GM19452 (cell line): ENCODE data around the gene CCDC157.

Experiments
- ATAC-seq: cut with Tn5 transposase; IDR thresholded peaks from one replicate; pipeline ENCODE4 v1.9.1; 2021; ENCODE audit not compliant: unreplicated experiment

CCDC157 gene

DNA sequence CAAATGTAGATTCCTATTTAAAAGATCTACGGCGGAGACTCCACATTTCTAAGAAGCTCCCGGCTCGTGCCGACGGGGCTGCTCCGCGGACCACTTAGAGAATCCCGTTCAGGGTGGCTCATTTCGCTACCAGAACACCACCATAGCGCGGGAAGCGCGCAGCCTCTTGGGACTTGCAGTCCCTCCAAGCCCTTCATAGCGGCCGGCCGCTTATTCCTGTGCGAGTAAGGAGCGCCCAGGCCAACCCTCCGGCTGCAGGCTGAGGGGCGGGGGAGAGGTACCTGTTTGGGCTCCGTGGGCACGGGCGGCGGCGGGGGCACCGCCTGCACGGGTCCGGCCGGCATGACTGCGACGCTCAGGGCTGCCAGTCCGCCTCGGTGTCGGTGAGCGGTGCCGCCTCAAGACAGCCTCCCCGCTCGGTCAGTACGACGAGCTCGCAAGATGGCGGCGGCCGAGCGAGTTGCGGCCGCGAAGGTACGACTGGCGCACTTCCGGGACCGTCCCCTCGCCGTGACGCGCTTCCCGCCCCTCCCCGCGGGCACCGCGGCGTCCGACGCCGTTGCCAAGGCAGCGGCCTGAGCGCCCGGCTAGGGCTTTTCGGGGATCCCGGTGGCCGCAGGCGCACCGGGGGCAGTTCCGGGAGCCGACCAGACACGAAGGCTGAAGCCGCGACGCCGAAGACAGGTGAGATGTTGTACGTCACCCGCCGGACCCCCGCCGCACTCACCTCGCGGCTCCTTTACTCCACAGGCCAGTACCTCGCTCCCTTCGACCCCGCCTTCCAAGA lies at the start of gene CCDC157, which contains the start of gene SF3A1:
CCDC157 (plus strand) TSS at position 559 of the 787 bp plus-strand sequence. CDS start 8,994 bp downstream, outside the sequence.
SF3A1 (minus strand) TSS at position 446 of the 787 bp plus-strand sequence; CDS start at position 344, 102 bp downstream.
- ATAC-seq = peak; percentile 91

DNA sequence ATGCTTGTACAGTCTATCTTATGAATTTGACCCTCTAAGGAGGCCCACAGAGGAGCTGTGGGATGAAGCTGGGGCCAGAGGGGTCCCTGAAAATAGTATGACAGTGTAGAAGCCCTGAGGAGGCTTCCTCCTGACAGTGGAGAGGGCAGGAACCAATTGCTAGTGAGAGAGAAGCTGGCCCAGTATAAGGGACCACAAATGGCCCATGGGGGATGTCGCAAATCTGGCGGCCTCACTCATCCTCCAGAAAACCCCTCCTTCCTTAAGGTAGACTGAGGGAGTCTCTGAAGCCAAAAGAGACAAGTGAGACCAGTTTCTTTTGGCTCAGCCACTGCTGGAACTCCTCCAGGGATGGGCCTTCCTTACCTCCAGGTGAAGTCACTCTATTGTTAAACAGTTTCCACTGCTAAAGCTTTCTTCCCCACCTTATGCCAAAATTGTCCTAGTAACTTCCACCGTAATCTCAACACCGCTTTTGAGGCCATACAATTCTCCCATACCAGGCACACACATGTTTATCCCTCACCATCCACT lies 49.7 kb upstream of the CCDC157 start:
- ATAC-seq = no peak

DNA sequence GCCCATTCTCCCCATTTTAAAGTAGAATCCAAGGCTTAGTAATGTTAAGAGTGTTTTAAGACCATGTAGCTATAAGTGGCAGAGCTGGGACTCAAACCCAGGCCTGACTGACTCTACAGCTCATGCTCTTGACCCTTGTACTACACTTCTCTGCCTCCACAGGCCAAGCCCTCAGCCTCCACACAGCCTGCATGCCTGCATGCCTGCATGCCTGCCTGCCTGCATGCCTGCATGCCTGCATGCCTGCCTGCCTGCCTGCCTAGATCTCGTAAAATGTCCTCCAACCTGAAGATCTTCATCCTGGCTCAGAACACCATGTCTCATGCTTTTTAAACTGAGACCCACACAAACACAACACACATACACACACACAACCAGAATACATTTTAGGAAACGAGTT lies 48.7 kb upstream of the CCDC157 start:
- ATAC-seq = no peak

DNA sequence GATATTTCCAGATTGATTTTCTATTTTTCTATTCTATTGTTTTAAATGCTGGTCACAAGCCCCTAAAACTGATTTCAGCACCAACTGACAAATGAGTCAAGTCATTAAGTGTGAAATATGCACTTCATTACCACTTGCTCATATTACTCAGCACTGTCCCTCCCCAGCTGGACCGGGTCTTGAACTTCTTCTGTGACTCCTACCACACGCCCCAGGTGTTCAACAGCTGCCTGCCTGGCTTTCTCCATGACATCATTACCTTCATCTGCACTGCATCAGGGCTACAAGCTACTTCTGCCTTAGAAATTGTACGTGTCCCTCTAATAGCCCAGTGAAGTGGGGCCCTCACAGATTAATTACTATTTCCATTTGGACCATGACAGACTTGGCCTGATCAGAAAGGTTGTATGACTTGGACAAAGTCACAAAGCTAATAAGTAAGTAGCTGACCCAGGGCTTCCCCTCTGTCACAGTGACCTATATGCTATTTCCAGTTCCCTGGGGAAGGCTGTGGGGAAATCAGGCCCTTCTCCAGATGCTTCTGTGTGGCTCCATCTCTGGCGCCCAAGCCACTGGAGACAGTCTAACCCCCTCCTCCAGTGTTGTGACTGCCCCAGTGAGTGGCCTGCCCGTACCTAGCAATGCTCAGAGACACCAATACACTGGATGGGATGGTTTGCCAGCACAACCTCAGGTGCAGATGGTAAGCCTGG lies 48.1 kb upstream of the CCDC157 start:
- peak; percentile 35 for ATAC-seq

DNA sequence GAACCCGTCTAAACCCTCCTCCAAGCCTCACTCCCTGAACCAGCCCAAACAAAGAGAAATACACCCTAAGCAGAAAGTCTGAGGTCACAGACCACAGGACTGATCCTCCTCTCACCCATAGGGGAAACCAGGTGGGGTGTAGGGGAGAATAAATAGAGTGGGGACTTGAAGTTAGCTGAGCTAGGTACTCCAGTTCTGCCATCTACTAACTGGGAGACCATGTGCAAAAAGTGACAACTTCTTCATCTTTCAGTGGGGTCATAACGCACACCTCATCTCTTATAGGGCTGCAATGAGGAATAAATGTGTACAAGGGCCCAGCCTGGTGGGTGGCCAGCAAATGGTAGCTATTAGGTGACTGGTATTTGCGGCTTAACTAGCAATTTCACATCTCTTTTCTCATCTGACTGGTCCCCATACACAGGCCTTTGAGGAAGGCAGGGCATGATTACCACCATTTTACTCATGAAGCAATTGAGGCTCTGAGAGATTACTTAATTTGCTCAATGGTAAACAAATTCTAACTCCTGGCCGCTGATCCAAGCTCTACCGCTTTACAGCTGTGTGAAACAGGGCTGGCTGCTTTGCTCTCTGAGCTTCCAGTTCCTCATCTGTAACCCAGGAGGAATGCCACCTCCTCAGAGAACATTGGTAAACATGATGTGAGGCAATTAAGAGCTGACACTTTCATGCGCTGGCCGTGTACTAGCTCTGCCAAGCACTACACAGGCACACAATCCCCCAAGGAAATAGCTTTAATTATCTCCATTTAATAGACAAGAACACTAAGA lies 46.7 kb upstream of the CCDC157 start:
- ATAC-seq = no peak

DNA sequence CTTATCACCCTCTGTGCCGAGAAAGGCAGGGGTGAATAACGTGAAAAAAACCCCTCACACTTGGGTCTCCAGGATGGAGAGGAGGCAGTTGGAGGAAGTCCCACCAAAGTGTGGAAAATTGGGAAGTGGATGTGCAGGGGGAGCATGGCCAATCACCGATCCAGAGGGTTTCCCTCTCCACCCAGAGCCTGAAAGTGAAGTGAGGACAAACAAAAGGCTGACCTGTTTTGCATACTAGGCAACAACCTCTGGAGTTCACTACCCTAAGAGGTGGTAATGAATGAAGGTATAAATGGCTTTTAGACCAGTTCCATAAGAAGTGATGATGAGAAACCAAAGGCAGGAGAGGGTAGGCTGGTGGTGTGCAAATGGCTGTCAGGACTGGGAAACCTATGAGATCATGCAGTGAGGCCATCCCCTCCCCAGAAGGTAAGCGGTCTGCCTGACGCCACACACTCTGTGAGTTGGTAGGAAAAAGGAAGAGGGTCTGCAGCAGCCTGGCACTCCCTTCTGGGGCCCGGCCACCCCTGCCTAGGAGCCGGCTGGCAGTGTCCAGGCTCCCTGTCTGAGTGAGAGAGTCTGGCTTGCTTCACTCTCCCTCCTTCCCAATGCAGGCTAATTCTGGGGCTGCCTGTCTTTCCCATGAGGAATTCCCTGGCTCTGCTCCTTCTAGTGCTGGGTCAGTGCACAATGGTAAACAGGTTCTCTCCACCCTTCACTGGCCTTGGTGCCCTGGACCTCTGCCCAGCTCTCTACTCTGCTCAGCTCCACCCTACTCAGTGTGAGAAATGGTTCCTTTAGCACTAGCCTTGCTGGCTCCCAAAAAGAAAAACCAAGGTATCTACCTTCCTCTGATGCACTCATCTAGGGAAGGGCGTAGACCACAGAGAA lies 45.7 kb upstream of the CCDC157 start:
- ATAC-seq = no peak

DNA sequence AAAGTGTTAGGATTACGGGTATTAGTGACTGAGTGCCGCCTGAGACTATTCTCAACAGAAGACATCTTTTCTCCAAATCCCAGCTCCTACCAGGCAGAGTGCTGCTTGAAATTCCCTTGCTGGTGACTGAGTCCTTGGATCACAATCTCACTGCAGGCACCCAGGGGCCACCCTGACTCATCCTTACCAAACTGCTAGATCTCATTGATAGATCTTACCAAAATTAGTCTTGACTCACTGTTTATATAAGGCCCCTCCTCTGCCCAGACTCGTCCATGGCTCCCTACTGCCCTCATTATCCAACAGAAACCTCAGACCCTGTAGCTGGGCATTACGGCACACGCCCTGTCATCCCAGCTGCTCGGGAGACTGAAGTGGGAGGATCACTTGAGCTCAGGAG lies 44.8 kb upstream of the CCDC157 start:
- ATAC-seq = no peak

DNA sequence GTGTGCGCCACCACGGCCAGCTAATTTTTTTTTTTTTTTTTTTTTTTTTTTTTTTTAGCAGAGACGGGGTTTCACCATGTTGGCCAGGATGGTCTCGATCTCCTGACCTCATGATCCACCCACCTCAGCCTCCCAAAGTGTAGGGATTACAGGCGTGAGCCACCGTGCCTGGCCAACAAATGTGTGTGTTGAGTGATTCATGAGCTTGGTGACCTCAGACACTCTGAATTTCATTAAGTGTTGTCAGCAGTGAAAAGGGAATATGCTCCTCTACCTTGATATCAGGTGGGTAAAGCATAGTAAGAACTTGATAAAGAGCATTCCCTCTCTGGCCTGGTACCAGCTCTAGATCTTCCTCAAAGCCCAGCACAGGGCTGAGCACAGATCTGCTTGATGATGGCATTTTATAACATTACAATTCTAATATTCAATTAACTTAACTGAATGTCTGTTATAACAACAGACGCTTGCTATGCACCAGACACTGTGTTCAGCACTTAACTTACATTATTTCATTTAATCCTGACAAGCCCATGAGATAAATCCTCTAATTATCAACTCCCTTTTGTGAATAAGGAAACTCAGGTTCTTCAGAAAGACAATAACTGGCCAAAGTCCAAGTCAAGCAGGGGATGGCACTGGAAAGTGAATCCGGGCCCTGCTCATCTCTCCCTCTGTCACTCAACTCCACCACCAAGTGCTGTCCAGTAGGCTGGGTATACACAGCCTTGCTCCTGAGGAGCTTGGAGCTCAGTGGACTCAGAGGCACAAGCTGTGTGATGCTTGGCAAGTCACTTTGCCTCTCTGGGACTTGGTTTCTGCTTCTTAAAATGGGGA lies 43.1 kb upstream of the CCDC157 start:
- ATAC-seq = no peak

DNA sequence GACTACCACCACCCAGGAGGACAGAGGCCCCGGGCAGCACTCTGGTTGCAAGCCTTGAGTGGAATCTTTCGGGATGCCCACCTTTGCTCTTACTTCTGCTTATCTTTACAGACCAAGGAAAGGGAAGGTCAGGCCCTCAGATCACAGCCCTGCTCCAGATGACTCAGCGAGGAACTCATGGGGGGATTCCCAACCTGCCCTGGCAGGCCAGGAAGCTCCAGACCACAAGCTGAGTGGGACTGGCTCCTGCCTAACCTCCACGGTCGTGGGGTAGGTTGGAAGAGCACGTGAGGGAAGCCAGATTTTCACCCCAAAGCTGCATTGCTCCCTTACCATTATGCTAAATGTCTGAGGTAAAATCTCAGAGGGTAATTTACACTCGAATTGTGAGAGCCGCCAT lies 41.9 kb upstream of the CCDC157 start:
- no peak for ATAC-seq

DNA sequence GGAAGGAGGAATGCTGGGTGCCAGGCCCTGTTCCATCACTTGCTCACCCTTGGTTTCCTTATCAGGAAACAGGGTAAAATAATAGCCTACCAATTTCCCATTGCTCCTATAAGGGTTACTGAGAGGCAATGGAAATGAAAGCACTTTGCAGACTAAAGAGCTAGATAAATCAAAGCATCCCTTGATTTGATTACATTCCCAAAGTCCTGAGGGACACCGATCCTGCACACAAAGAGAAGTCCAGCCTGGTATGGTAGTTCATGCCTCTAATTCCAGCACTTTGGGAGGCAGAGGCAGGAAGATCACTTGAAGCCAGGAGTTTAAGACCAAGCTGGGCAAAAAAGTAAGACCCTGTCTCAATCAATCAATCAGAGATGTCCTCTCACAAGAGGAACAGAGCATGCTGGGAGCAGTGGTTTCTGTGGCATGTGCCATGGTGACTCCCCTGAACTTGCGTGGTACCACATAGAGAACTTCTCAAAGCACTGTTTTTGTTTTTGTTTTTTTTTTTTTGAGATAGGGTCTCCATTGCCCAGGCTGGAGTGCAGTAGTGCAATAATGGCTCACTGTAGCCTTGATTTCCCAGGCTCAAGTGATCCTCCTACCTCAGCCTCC lies 40.7 kb upstream of the CCDC157 start:
- no peak for ATAC-seq

DNA sequence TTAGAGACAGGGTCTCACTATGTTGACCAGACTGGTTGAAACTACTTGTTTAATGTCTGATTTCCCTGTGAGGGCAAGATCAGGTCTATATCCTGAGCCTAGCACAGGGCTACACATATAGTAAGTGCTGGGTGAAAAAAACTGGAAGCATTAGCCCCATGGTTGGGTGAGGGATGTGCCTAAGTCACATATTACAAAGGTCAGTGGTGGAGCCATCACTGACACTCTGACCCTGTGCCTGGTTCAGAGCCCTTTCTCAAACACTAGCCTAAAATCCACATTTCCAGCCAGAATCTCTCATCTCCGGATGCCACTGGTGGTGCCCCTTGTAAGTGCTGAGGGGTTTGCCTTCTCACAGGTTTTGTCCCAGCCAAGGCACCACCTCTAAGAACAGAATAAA lies 39.0 kb upstream of the CCDC157 start:
- ATAC-seq = no peak

DNA sequence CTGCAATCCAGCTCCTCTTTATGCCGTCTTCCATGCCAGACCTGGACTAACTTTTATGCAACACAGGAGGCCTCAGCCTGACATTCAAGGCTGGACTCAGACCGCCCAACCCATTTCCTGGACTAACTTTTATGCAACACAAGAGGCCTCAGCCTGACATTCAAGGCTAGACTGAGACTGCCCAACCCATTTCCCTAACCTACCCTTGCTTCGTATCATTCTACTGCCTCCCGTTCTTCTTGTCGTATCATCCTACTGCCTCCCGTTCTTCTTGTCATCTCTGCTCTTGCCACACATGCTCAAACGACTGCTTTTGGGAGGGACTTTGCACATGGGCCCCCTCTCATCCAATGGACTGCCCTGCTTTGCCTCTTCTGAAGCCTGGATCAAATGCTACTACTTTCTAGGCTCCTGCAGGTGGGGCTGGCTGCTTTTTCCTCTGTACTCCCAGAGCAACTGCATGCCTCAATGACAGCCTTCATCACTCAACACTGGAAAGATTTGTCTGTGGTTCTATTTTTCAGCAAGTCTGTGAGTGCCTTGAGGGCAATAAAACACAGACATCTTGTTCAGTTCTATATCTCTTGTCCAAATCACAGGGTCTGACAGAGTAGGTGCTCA lies 37.9 kb upstream of the CCDC157 start:
- ATAC-seq = no peak

DNA sequence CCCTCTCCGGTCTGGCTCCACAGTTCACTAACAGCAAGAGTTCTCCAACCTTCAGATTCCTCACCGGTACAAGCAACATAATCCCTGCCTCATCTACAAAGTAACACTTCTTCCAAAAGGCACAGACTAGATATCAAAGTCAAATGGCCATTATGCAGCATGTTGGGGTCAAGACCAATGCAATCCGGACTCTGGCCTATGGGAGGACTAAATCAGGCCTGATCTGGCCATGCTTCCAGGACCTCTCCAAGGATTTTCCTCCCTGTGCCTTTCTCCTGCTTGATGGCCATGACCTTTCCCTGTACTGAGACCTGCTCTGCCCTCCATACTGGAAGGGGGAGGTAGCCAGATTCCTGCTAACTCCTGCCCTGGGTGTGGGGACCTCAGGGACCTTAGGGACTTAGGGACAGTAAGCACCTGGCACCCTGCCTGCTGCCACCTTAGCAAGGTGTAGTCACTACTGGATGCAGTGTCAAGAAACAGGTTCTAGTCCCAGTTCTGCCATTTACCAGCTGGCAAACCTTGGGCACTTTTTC lies 36.7 kb upstream of the CCDC157 start:
- no peak for ATAC-seq

DNA sequence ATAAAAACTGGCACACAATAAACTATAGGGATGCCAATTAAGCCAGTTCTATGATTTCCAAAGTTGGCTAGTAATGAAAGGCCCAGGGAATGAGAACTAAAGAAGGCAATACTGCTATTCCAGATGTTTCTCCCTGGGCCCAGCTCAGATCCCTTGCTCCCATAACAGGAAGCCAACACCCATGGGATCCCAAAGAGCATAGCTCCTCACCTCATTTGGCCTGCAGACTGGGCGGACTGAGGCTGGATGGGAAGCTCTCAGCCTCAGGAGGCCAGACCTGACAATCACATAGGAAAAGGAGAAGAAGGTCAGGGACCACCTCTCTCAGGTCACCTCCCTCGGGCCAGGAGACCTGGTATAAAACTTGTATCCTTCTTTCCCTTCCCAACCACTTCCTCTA lies 35.3 kb upstream of the CCDC157 start:
- no peak for ATAC-seq

DNA sequence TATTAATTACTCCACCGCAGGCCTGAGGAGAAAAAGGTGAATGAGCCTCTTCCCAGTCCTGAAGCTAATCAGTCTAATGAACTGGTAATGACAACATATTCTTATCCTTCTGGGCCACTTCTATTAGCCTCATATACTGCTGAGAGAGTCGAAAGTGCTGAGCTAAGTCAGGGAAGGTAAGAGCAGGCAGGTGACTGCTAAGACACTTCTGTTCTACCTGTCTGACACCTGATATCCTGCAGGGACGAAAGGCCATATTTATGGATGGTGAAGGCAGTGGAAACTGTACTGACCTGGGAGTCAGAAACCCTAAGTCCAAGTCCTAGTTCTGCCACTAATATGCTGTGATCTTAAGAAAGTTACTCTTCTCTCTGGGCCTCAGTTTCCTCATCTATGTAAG lies 33.6 kb upstream of the CCDC157 start:
- ATAC-seq = no peak

DNA sequence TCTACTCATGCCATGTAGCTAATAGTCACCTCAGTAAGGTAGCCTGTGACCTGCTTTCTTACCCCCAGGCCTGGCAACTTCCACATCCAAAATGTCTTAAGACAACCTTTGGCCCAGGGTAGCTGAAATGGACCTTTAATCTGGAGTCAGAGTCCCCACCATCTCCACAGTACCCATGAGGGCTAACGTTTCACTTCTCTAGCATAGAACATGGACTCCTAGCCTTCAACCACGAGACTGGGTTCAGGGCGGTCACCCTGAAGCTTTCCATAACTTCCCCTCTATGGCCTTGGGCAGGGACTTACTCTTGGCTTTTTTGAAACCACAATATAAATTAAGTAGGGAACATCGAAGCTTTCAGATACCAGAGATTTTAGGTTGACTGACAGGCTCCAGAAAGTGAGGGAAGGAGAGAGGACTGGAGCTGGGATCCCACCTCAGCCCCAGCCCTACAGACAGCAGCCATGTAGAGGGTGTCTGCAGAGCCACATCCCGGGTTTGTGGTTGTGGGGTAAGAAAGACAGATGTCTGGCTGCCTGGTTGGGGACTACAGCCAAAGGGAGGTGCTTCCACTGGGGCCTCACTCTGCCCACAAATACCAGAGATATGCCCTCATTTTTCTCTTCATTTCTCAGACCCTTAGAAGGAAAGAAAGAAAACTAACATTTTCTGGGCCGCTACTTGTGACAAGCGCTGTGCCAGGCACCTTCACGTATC lies 32.6 kb upstream of the CCDC157 start:
- ATAC-seq = no peak

DNA sequence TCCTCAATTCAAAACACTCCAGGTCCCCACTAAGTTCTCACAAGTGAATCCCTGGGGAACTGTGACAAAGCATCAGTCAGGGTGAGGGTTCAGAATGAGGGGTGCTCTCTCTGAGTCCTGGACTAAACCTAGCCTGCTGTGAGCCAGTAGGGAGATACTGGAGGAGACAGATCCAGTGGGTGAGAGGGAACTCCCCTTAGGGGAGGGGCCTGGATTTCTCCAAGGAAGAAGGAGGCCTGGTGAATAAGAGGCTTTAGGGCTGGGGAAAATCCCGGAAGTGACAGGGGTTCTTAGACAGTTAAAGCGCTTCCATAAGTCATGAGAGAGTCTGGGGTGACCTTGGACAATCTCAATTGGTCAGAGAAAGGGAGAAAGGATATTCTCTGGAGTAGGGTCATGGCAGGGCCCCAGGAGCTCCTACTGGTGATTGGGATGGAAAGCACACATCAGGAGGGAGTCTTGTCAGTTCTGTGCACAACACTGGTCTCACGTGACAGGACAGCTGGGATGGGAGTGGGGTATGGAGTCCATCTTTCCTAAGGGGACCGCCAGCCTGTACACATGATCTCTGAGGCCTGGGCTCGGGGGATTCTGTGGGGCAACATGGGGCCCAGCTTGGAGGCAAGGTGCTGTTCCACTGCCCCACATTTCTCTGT lies 31.6 kb upstream of the CCDC157 start:
- ATAC-seq = no peak
